MM.1S (cell line): ENCODE measurements around the gene ALDH3A2.

Experiments used
- DNase-seq: peaks from one replicate; pipeline ENCODE4 v3.0.0-alpha.2; 2015
- H2AFZ ChIP-seq: fragments of 300-600 bp; sonication (generic); 2 replicates; pipeline ENCODE4 v1.6.0; 2016; ENCODE audit warnings: antibody characterized with exemption, low read length
- H3F3A ChIP-seq: fragments of 300-600 bp; sonication (generic); 2 replicates; pipeline ENCODE4 v1.6.1; 2016; ENCODE audit warnings: mild to moderate bottlenecking, antibody characterized with exemption, low read length, moderate library complexity, mixed read lengths; ENCODE audit not compliant: insufficient read depth
- H3K27ac ChIP-seq: fragments of 300-600 bp; sonication (generic); 2 replicates; pipeline ENCODE4 v1.5.1; 2016; ENCODE audit warnings: mild to moderate bottlenecking, low read length
- H3K27me3 ChIP-seq: fragments of 300-600 bp; sonication (generic); replicated peaks from 2 replicates; pipeline ENCODE4 v1.6.0; 2016; ENCODE audit warnings: low read length; ENCODE audit not compliant: insufficient read depth
- H3K36me3 ChIP-seq: fragments of 300-600 bp; sonication (generic); replicated peaks from 2 replicates; pipeline ENCODE4 v1.6.1; 2016; ENCODE audit warnings: mild to moderate bottlenecking, low read length, mixed read lengths; ENCODE audit not compliant: insufficient read depth
- H3K4me1 ChIP-seq: fragments of 300-600 bp; sonication (generic); 2 replicates; pipeline ENCODE4 v1.6.1; 2016; ENCODE audit warnings: low read length, mixed read lengths
- H3K4me2 ChIP-seq: fragments of 300-600 bp; sonication (generic); 2 replicates; pipeline ENCODE4 v1.6.0; 2016; ENCODE audit warnings: low read depth, low read length
- H3K4me3 ChIP-seq: fragments of 300-600 bp; sonication (generic); 2 replicates; pipeline ENCODE4 v1.5.1; 2016; ENCODE audit warnings: low read length, mixed read lengths
- H3K79me2 ChIP-seq: fragments of 300-600 bp; sonication (generic); 2 replicates; pipeline ENCODE4 v1.6.1; 2016; ENCODE audit warnings: mixed run types, low read length, mixed read lengths
- H3K9ac ChIP-seq: fragments of 300-600 bp; sonication (generic); 2 replicates; pipeline ENCODE4 v1.6.1; 2016; ENCODE audit warnings: low read length, mixed read lengths
- H3K9me2 ChIP-seq: fragments of 300-600 bp; sonication (generic); replicated peaks from 2 replicates; pipeline ENCODE4 v1.6.1; 2016; ENCODE audit warnings: mild to moderate bottlenecking, low read length, mixed read lengths; ENCODE audit not compliant: insufficient read depth
- H3K9me3 ChIP-seq: fragments of 300-600 bp; sonication (generic); replicated peaks from 2 replicates; pipeline ENCODE4 v1.6.1; 2016; ENCODE audit warnings: mild to moderate bottlenecking, low read length, mixed read lengths; ENCODE audit not compliant: insufficient read depth
- H4K20me1 ChIP-seq: fragments of 300-600 bp; sonication (generic); 2 replicates; pipeline ENCODE4 v1.6.1; 2016; ENCODE audit warnings: mild to moderate bottlenecking, low read length, moderate library complexity, mixed read lengths; ENCODE audit not compliant: insufficient read depth
- CTCF ChIP-seq: fragments of 300-600 bp; sonication (generic); IDR thresholded peaks from 2 replicates; pipeline ENCODE4 v1.5.1; 2016; ENCODE audit warnings: antibody characterized with exemption, low read length, mixed read lengths
- EZH2 ChIP-seq: fragments of 300-600 bp; sonication (generic); optimal IDR thresholded peaks from 2 replicates; pipeline ENCODE3; 2017; ENCODE audit warnings: low read depth, mild to moderate bottlenecking, antibody characterized with exemption, low read length, mixed read lengths
- EZH2phosphoT487 ChIP-seq: fragments of 300-600 bp; sonication (generic); IDR thresholded peaks from 2 replicates; pipeline ENCODE4 v1.6.1; 2018; ENCODE audit warnings: antibody characterized with exemption, low read length

The ALDH3A2 gene

DNA sequence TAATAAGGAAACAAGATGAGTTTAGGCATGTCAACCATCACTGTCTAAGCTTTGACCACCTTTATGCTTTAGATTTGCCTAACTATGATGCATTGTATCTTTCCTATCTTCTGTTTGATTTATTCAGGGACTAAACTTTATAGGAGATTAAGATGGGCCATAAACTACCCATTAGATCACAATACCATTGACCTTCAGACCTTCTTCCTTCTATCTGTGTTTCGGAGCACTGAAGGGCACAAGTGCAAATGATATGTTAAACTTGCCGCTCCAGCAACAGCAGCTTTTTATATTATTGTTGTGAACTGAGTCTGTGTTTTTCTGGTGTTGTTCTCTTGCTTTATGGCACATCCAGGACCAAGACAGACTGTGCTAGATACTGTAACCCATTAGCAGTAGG lies 16.6 kb upstream of the ALDH3A2 start:
- no peaks in the 10 kb centered on the region for H3F3A ChIP-seq
- no peak overlapping the region for H3K9ac ChIP-seq
- DNase-seq, result no peak
- no peaks in the 10 kb centered on the region for H3K4me1 ChIP-seq
- H3K36me3 ChIP-seq, result no peaks in the 10 kb centered on the region
- no peak overlapping the region for H2AFZ ChIP-seq
- H3K27me3 ChIP-seq, result no peaks in the 10 kb centered on the region
- H3K27ac ChIP-seq, result no peak overlapping the region
- no peak for TF ChIP-seq EZH2
- TF ChIP-seq EZH2phosphoT487, result no peak
- H3K79me2 ChIP-seq, result no peaks in the 10 kb centered on the region
- no peak overlapping the region for H3K4me3 ChIP-seq
- no peaks in the 10 kb centered on the region for H3K9me2 ChIP-seq
- no peaks in the 10 kb centered on the region for H3K9me3 ChIP-seq
- no peaks in the 10 kb centered on the region for H4K20me1 ChIP-seq
- H3K4me2 ChIP-seq, result no peak overlapping the region

- no peaks in the 10 kb centered on the region for H3K79me2 ChIP-seq
- no peak for TF ChIP-seq CTCF
- no peak for TF ChIP-seq EZH2phosphoT487
- TF ChIP-seq EZH2, result no peak
- no peak overlapping the region for H3K9ac ChIP-seq
- no peaks in the 10 kb centered on the region; the same call in 1 of the 2 replicates for H3F3A ChIP-seq
- H3K27me3 ChIP-seq, result no peaks in the 10 kb centered on the region
- no peak for DNase-seq
- no peak overlapping the region for H3K27ac ChIP-seq
- H4K20me1 ChIP-seq, result no peaks in the 10 kb centered on the region
- no peaks in the 10 kb centered on the region for H3K36me3 ChIP-seq
- peaks cover 7% of the 10 kb centered on the region for H3K4me1 ChIP-seq
- H3K4me2 ChIP-seq, result no peak overlapping the region
- no peak overlapping the region for H2AFZ ChIP-seq
- H3K4me3 ChIP-seq, result no peak overlapping the region
- no peaks in the 10 kb centered on the region for H3K9me3 ChIP-seq
- H3K9me2 ChIP-seq, result no peaks in the 10 kb centered on the region
These were observed 6.7 kb upstream of the ALDH3A2 start for GRCh38 chr17:19641687-19642372.

GRCh38 chr17:19642373-19642893 lies 6.1 kb upstream of the ALDH3A2 start:
- H3K9me2 ChIP-seq, result no peaks in the 10 kb centered on the region
- no peaks in the 10 kb centered on the region for H3K9me3 ChIP-seq
- H2AFZ ChIP-seq, result no peak overlapping the region
- no peak overlapping the region for H3K9ac ChIP-seq
- TF ChIP-seq CTCF, result no peak
- TF ChIP-seq EZH2phosphoT487, result no peak
- no peak for TF ChIP-seq EZH2
- no peaks in the 10 kb centered on the region for H3K79me2 ChIP-seq
- no peaks in the 10 kb centered on the region for H3K36me3 ChIP-seq
- H3K4me3 ChIP-seq, result no peak overlapping the region
- peaks cover 13% of the 10 kb centered on the region for H3K4me1 ChIP-seq
- peaks cover 5% of the 10 kb centered on the region for H3F3A ChIP-seq
- DNase-seq, result no peak
- H3K27me3 ChIP-seq, result no peaks in the 10 kb centered on the region
- no peaks in the 10 kb centered on the region for H4K20me1 ChIP-seq
- H3K4me2 ChIP-seq, result no peak overlapping the region
- no peak overlapping the region for H3K27ac ChIP-seq
